Aorta (tissue), 5 donors: ENCODE measurements around the gene BTBD9. TPM values are rescaled to one million over a fixed set of nuclear protein-coding genes. Genes with fewer than 3 reads are reported as not detected.

ENCODE experiments used
- ATAC-seq: fragments of 200-7000 bp; cut with Tn5 transposase; one replicate; pipeline ENCODE4 v1.9.1; 2022; ENCODE audit warnings: moderate library complexity; ENCODE audit not compliant: low FRiP score
- DNase-seq, 2 donors: peaks; one replicate each; pipeline ENCODE4 v3.0.0-alpha.2; 2020
- H3K27ac ChIP-seq, 2 donors: one replicate each; pipeline ENCODE4 v1.5.1; 2013; ENCODE audit warnings: low read length in 2 of 2, mild to moderate bottlenecking in 2 of 2, moderate library complexity in 2 of 2, control low read depth in 1 of 2, inconsistent platforms in 1 of 2, low read depth in 1 of 2
- H3K27me3 ChIP-seq, 2 donors: one replicate each; pipeline ENCODE4 v1.6.1; 2013; ENCODE audit warnings: control low read depth in 1 of 2, low read length in 1 of 2, mild to moderate bottlenecking in 1 of 2, moderate library complexity in 1 of 2; ENCODE audit not compliant: insufficient read depth in 2 of 2, control insufficient read depth in 1 of 2
- H3K36me3 ChIP-seq, 2 donors: one replicate each; pipeline ENCODE4 v1.6.1; 2013; ENCODE audit warnings: control low read depth in 1 of 2, low read length in 1 of 2, mild to moderate bottlenecking in 1 of 2; ENCODE audit not compliant: insufficient read depth in 2 of 2, control insufficient read depth in 1 of 2
- H3K4me1 ChIP-seq, 2 donors: one replicate each; pipeline ENCODE4 v1.6.1; 2013; ENCODE audit warnings: low read length in 2 of 2, control low read depth in 1 of 2, mild to moderate bottlenecking in 1 of 2, moderate library complexity in 1 of 2; ENCODE audit not compliant: insufficient read depth in 2 of 2, control insufficient read depth in 1 of 2
- H3K4me3 ChIP-seq, 2 donors: one replicate each; pipeline ENCODE4 v1.5.1; 2013; ENCODE audit warnings: low read length in 2 of 2, control low read depth in 1 of 2, mild to moderate bottlenecking in 1 of 2
- H3K9me3 ChIP-seq: one replicate; pipeline ENCODE4 v1.6.1; 2013; ENCODE audit warnings: mild to moderate bottlenecking, low read length; ENCODE audit not compliant: control insufficient read depth
- WGBS, 2 donors: extraction: QIAGEN DNeasy Blood & Tissue Kit; methylation state at CpG; one replicate each; pipeline ENCODE4 v1.1.7; 2013; 5-methylcytosine and 5-hydroxymethylcytosine counted together
- intact Hi-C, 2 donors: fragments of 100-400 bp; cut with DNase I; formaldehyde crosslinking; loops; one replicate each; pipeline versions ENCODE4 v1.14.2 to v1.15.0; 2022
- polyA plus RNA-seq, 2 donors: library from polyadenylated mRNA; stranded (reverse); fragments of 200-250 nt; gene quantifications; one replicate each; pipeline ENCODE4 v1.2.3, GENCODE V29; 2013
- total RNA-seq, 2 donors: library from RNA; stranded (reverse); fragmentation: NEBNext Ultra II Directional; extraction: Animal tissue kit (Norgen Biotek cat#: 25700); gene quantifications; one replicate each; pipeline ENCODE4 v1.2.1, GENCODE V29; 2021
- donor health status: healthy with polysubstance abuse.
- donor health status: Bipolar disorder and iron deficiency.
- donor health status: DM: no; HTN: no; CAD: no.
- donor health status: DM: no; HTN: no; CAD: no.
- donor health status: DM: yes; HTN: yes; CAD: no.

BTBD9 gene
- total and polyA plus RNA-seq, 4 donors = 1.5 to 23.6 (median 12.4) TPM

- H3K36me3 ChIP-seq = no peaks in the 10 kb centered on the region
- peaks cover 4 to 7% of the 10 kb centered on the region in 2 donors for H3K4me1 ChIP-seq
- no peaks in the 10 kb centered on the region for H3K27me3 ChIP-seq
- H3K27ac ChIP-seq = no peak overlapping the region
- H3K9me3 ChIP-seq = no peaks in the 10 kb centered on the region
- ATAC-seq (no peak), DNase-seq (no peak)
- intact Hi-C loops = no loop called here
- WGBS, 2 donors = 95 to 98% methylated on average over 8 of the region's 8 CpGs
- H3K4me3 ChIP-seq = no peak overlapping the region
Observed at GRCh38 chr6:38208028-38208427, 431.7 kb downstream of the BTBD9 start.

DNA sequence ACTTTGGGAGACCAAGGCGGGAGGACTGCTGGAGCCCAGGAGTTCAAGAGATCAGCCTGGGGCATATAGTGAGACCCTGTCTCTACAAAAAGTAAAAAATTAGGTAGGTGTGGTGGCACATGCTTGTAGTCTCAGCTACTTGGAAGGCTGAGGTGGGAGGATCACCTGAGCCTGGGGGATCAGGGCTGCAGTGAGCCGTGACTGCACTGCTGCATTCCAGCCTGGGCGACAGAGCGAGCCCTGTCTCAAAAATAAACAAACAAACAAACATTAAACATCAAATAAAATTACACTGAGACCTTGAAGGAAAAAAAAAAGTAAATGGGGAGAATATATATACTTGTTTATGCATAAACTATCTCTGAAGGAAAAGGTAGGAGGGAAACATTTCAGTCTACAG is 432.4 kb downstream of the BTBD9 start:
- 92 to 93% methylated on average over 4 of the region's 4 CpGs for WGBS, 2 donors
- DNase-seq = no peak
- Histone ChIP-seq H3K9me3 (no peaks in the 10 kb centered on the region), H3K27me3 (no peaks in the 10 kb centered on the region), H3K36me3 (no peaks in the 10 kb centered on the region), H3K27ac (no peak overlapping the region), H3K4me1 (peaks cover 4 to 7% of the 10 kb centered on the region in 2 donors), H3K4me3 (no peak overlapping the region)
- no peak for ATAC-seq
- intact Hi-C loops = no loop called here

GRCh38 chr6:38198219-38198618 is 441.5 kb downstream of the BTBD9 start:
- ATAC-seq (no peak), DNase-seq (no peak)
- Histone ChIP-seq H3K4me1 (no peaks in the 10 kb centered on the region), H3K36me3 (no peaks in the 10 kb centered on the region), H3K4me3 (no peak overlapping the region), H3K27ac (no peak overlapping the region), H3K9me3 (no peaks in the 10 kb centered on the region), H3K27me3 (no peaks in the 10 kb centered on the region)
- WGBS, 2 donors = 93 to 94% methylated on average over 8 of the region's 8 CpGs
- intact Hi-C loops = no loop called here

DNA sequence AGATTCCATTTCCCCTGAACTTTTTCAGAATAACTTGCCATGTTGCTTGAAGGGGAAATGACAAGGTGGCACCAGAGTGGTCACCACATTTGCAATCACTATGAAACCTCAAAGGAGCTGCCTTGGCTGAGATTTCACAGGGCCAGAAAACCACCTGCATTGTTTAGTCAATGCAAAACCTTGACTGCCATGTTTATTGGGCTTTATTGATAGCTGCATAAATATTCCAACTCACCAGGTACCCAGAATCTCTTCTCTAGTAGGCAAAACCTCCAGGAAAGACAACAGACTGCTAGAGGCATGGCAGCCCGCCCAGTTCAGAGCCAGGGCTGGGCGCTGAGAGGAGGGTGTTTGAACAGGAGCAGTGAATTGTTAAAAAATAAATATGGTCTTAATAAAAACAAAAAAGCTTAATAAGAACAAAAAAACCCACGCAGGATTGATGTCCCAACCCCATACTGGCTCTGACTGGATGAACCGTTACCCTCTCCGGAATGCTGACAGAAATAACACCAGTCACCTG is 444.6 kb downstream of the BTBD9 start:
- DNase-seq (no peak), ATAC-seq (no peak)
- 90 to 93% methylated on average over 5 of the region's 5 CpGs for WGBS, 2 donors
- no peaks in the 10 kb centered on the region for H3K4me1 ChIP-seq
- no peak overlapping the region for H3K27ac ChIP-seq
- no peak overlapping the region for H3K4me3 ChIP-seq
- intact Hi-C loops = no loop called here
- no peaks in the 10 kb centered on the region for H3K9me3 ChIP-seq
- H3K27me3 ChIP-seq = no peaks in the 10 kb centered on the region
- no peaks in the 10 kb centered on the region for H3K36me3 ChIP-seq

GRCh38 chr6:38194589-38194988 is 445.1 kb downstream of the BTBD9 start:
- H3K4me1 ChIP-seq = no peaks in the 10 kb centered on the region
- intact Hi-C loops = no loop called here
- 93 to 97% methylated on average over 7 of the region's 7 CpGs for WGBS, 2 donors
- no peaks in the 10 kb centered on the region for H3K27me3 ChIP-seq
- no peaks in the 10 kb centered on the region for H3K9me3 ChIP-seq
- no peaks in the 10 kb centered on the region for H3K36me3 ChIP-seq
- no peak overlapping the region for H3K4me3 ChIP-seq
- DNase-seq (no peak), ATAC-seq (no peak)
- no peak overlapping the region for H3K27ac ChIP-seq

DNA sequence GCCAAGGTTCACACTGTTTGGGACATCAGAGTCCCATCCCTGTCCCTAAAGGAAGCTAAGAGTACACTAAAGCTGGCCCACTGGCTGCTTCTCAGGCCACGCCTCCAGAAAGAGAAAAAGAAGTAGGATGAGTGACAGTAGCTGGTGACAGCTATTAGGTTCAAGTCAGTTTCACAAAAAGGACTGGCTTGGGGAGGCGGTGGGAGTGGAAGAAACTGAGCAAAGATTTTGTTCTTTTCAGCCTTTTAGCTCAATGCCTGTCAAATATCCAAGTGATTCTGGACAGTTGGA is 445.5 kb downstream of the BTBD9 start:
- no peak for DNase-seq
- H3K4me1 ChIP-seq = no peaks in the 10 kb centered on the region
- H3K36me3 ChIP-seq = no peaks in the 10 kb centered on the region
- no peak overlapping the region for H3K27ac ChIP-seq
- WGBS, 2 donors = 97 to 98% methylated on average over 2 of the region's 2 CpGs
- no peaks in the 10 kb centered on the region for H3K9me3 ChIP-seq
- no peak overlapping the region for H3K4me3 ChIP-seq
- no peaks in the 10 kb centered on the region for H3K27me3 ChIP-seq
- intact Hi-C loops = no loop called here
- ATAC-seq = no peak

- no peak for ATAC-seq
- H3K27ac ChIP-seq = no peak overlapping the region
- no peak for DNase-seq
- no peaks in the 10 kb centered on the region for H3K4me1 ChIP-seq
- no peaks in the 10 kb centered on the region for H3K9me3 ChIP-seq
- no peaks in the 10 kb centered on the region for H3K27me3 ChIP-seq
- intact Hi-C loops = no loop called here
- H3K36me3 ChIP-seq = no peaks in the 10 kb centered on the region
- H3K4me3 ChIP-seq = no peak overlapping the region
- 82 to 88% methylated on average over 9 of the region's 9 CpGs for WGBS, 2 donors
Observed at GRCh38 chr6:38193481-38194281, 446.0 kb downstream of the BTBD9 start.

GRCh38 chr6:38193051-38193450 is 446.7 kb downstream of the BTBD9 start:
- no peak for ATAC-seq
- WGBS, 2 donors = 82 to 90% methylated on average over 7 of the region's 7 CpGs
- no peaks in the 10 kb centered on the region for H3K27me3 ChIP-seq
- no peak overlapping the region for H3K4me3 ChIP-seq
- H3K27ac ChIP-seq = no peak overlapping the region
- no peak for DNase-seq
- no peaks in the 10 kb centered on the region for H3K9me3 ChIP-seq
- H3K4me1 ChIP-seq = no peaks in the 10 kb centered on the region
- intact Hi-C loops = no loop called here
- H3K36me3 ChIP-seq = no peaks in the 10 kb centered on the region

DNA sequence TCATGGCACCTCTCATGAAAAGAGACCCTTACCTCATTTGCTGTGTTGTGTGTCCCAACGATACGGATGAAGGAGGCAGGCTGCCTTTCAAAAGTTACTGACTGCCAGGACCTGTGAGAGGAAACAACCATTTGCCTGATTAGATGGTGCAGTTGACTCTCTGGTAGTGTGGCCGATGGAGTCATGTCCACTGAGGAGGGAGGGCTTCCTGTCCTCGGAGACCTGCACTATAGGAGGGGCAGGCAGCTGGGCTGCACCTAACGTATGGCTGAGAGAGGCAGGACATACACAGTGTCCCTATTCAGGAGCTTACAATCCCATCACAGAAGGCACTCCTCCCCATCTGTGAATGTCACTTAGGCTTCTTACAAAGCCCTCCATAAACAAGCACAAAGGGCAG is 447.2 kb downstream of the BTBD9 start:
- no peaks in the 10 kb centered on the region for H3K27me3 ChIP-seq
- intact Hi-C loops = no loop called here
- H3K4me1 ChIP-seq = no peaks in the 10 kb centered on the region
- no peaks in the 10 kb centered on the region for H3K36me3 ChIP-seq
- ATAC-seq (no peak), DNase-seq (no peak)
- 65 to 70% methylated on average over 5 of the region's 5 CpGs for WGBS, 2 donors
- H3K27ac ChIP-seq = no peak overlapping the region
- H3K4me3 ChIP-seq = no peak overlapping the region
- H3K9me3 ChIP-seq = no peaks in the 10 kb centered on the region
